ENCODE results near the gene HAND2. TPM values are rescaled to one million over a fixed set of nuclear protein-coding genes. Genes with fewer than 3 reads are reported as not detected.

HAND2 gene
- total RNA-seq, 1 donor from 2014 or later = 6.0 TPM

DNA sequence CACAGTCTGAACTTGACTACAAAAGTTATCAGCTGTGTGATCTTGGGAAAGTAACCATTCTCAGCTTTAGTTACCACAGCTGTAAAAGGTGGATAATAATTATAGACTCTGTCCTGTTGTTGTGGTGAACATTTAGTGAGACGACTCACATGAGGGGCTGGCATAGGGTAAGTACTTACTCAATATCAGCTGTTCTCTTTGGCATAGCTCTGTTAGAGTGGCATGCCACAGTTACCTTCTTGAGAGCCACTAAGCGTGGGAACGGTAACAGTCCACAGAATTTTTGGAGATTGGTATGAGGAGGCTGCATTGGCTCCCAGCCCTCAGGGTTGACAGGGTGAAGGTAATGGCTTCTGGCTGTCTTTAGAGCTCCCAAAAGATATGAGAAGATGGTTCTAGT is 13.2 kb upstream of the HAND2 start:
- Histone ChIP-seq H3K36me3 (no peaks in the 10 kb centered on the region), H3K27ac (no peak overlapping the region), H3K9me3 (no peaks in the 10 kb centered on the region), H3K27me3 (no peaks in the 10 kb centered on the region), H3K4me1 (peaks cover 0 to under 1% of the 10 kb centered on the region in 2 donors), H3K4me3 (no peak overlapping the region)
- DNase-seq (ENCODE audit: low spot score in 2 of 2) = no peak
- intact Hi-C loops (cut with DNase I) = no loop called here
- no peak for TF ChIP-seq CTCF (IDR thresholded peaks at IDR 0.05)

DNA sequence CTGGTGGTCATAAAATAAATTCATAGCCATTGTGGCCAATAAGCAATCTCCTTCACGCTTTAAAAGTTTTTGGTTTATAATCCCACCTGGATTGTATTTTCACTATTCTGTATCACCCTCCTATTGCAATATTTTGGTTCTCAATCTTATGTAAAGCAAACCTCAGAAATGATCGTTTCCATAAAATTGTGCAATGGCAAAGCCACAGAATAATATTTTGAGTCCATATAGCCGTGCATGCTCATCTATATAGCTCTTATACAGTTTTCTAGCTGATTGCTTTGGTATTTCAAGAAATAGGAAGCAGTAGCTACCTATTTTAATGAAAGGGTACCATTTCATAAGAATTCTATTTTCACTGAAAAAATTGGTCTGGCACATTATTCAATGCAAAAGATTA is 10.0 kb upstream of the HAND2 start:
- no peak for DNase-seq (ENCODE audit: low spot score in 2 of 2)
- peak overlapping the region in 1 of 2 donors; percentile 85 for H3K27ac ChIP-seq
- peaks cover 0 to 2% of the 10 kb centered on the region in 2 donors for H3K4me1 ChIP-seq
- H3K4me3 ChIP-seq = no peak overlapping the region
- H3K9me3 ChIP-seq = no peaks in the 10 kb centered on the region
- TF ChIP-seq CTCF (IDR thresholded peaks at IDR 0.05) = no peak
- no peaks in the 10 kb centered on the region for H3K27me3 ChIP-seq
- H3K36me3 ChIP-seq = no peaks in the 10 kb centered on the region
- intact Hi-C loops (cut with DNase I) = loop anchor here (5.0 kb wide), 1 partner anchor 377 kb away; no protein-coding TSS in a partner anchor

DNA sequence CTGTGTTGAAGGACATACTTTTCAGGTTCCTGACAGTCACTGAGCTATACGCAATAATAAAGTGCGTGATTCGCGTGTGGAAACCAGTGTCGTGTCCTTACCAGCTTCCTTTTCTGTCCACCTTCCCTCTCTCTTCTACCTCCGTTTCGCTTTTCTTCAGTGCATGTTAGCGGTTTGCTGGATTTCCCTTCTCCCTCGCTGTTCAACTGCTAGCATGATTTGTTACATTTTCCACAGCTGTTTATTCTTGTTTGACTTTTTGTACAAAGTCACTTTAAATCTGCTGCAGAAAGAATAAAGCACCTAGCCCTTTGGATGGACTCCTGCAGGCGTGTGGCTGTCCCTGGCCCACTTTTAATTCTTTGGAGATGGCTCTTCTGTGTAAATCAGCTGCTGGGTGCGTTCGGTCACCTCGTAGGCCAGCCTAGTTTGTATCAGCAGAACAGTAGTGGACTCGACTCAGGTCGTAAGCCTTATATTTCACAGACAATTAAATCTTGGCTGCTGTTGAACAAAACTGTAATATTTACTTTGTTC is 8.9 kb upstream of the HAND2 start:
- DNase-seq (ENCODE audit: low spot score in 2 of 2) = no peak
- H3K27ac ChIP-seq = peak overlapping the region; percentile 85
- no peaks in the 10 kb centered on the region for H3K27me3 ChIP-seq
- H3K4me1 ChIP-seq = peaks cover 0 to 2% of the 10 kb centered on the region in 2 donors
- no peaks in the 10 kb centered on the region for H3K36me3 ChIP-seq
- TF ChIP-seq CTCF (IDR thresholded peaks at IDR 0.05) = no peak
- peak overlapping the region; percentile 54 to 68 for H3K4me3 ChIP-seq
- intact Hi-C loops (cut with DNase I) = loop anchor here (1.0 to 5.0 kb wide), 2 partner anchors 9 to 378 kb away; partner anchors contain the start of gene HAND2
- H3K9me3 ChIP-seq = no peaks in the 10 kb centered on the region

DNA sequence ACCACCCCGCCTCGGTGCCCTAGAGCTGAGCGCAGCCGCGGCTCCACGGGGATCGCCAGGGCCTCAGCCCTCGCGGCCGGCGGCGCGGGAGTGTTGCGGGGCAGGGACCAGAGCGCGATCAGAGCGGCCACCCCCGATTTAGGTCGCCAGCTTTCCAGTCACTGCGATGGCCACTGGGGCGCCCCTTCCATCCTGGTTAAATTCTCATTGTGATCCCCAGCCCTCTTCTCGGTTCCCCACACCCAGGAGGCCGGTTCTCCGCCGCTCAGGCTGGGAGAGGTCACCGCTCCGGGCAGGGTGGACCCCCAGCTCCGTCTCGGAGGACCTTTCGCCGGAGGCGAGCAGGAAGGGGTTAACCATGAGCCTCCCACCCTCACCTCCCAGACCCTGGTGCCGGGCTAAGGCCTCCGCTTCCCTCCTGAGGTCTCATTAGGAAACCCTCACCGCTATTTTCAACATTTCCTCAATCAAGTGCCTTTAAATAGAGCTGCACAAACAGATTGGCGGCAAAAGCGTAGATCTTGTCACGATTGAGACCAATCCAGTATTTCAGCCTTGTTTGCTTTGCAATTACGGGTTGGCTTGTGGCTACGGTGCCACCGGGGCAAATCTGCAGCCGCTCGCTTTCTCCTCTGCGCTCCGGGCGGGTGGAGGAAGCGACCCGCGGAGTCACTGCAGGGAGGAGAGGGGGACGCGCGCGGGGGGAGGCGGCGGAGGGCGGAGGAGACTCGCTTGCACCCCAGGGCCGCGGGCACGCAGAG is 8.3 kb upstream of the HAND2 start:
- DNase-seq (ENCODE audit: low spot score in 2 of 2) = peak in 1 of 2 donors; percentile 77
- peaks cover 0 to 2% of the 10 kb centered on the region in 2 donors for H3K4me1 ChIP-seq
- intact Hi-C loops (cut with DNase I) = loop anchor here (1.0 to 5.0 kb wide), 2 partner anchors 8 to 379 kb away; partner anchors contain the start of gene HAND2
- no peaks in the 10 kb centered on the region for H3K27me3 ChIP-seq
- no peaks in the 10 kb centered on the region for H3K36me3 ChIP-seq
- no peak for TF ChIP-seq CTCF (IDR thresholded peaks at IDR 0.05)
- H3K4me3 ChIP-seq = peak overlapping the region; percentile 54 to 68
- peak overlapping the region; percentile 85 for H3K27ac ChIP-seq
- no peaks in the 10 kb centered on the region for H3K9me3 ChIP-seq

- TF ChIP-seq CTCF (IDR thresholded peaks at IDR 0.05) = no peak
- no peaks in the 10 kb centered on the region for H3K27me3 ChIP-seq
- DNase-seq (ENCODE audit: low spot score in 2 of 2) = no peak
Measured at GRCh38 chr4:173537613-173538147, 7.7 kb upstream of the HAND2 start.

More at GRCh38 chr4:173537613-173538147, 7.7 kb upstream of the HAND2 start:
- H3K27ac ChIP-seq = peak overlapping the region; percentile 85
- intact Hi-C loops (cut with DNase I) = loop anchor here (1.0 to 5.0 kb wide), 2 partner anchors 7 to 380 kb away; partner anchors contain the start of gene HAND2
- H3K4me3 ChIP-seq = peak overlapping the region; percentile 54 to 68
- no peaks in the 10 kb centered on the region for H3K36me3 ChIP-seq
- peaks cover 0 to 2% of the 10 kb centered on the region in 2 donors for H3K4me1 ChIP-seq
- H3K9me3 ChIP-seq = no peaks in the 10 kb centered on the region

Measured in ascending aorta (tissue), 2 donors.